GM23338 (cell line): ENCODE results near the gene LARP7.

ENCODE experiments used
- CREB1 ChIP-seq: fragments of 250-450 bp; sonication (Bioruptor Pico); IDR thresholded peaks from 2 replicates; pipeline ENCODE4 v1.5.0; 2020; ENCODE audit warnings: low read depth, mild to moderate bottlenecking, moderate library complexity
- CTCF ChIP-seq, 2 experiments: fragments of 200-600 bp in 1 of 2; sonication (generic) in 1 of 2; conservative IDR thresholded peaks; 2 replicates each; pipeline versions ENCODE4 v1.5.1 to v1.6.1; 2016 to 2017; ENCODE audit warnings: antibody characterized with exemption in 2 of 2, low read depth in 2 of 2, mild to moderate bottlenecking in 2 of 2, moderate library complexity in 1 of 2
- ETS1 ChIP-seq: IDR thresholded peaks from 2 replicates; pipeline ENCODE4 v1.6.1; 2016; ENCODE audit warnings: antibody characterized with exemption
- EZH2 ChIP-seq: fragments of 200-600 bp; sonication (generic); IDR thresholded peaks from one replicate; pipeline ENCODE4 v1.8.0; 2017; ENCODE audit warnings: antibody characterized with exemption, mild to moderate bottlenecking, low read depth; ENCODE audit not compliant: unreplicated experiment
- EZH2phosphoT487 ChIP-seq: fragments of 200-600 bp; sonication (generic); IDR thresholded peaks from one replicate; pipeline ENCODE4 v1.8.1; 2018; ENCODE audit warnings: antibody characterized with exemption; ENCODE audit not compliant: unreplicated experiment
- JUNB ChIP-seq: IDR thresholded peaks from one replicate; pipeline ENCODE4 v1.6.1; 2016; ENCODE audit warnings: antibody characterized with exemption; ENCODE audit not compliant: unreplicated experiment
- POLR2AphosphoS5 ChIP-seq: IDR thresholded peaks from 2 replicates; pipeline ENCODE4 v1.6.1; 2016; ENCODE audit warnings: antibody characterized with exemption, low read depth
- REST ChIP-seq: IDR thresholded peaks from one replicate; pipeline ENCODE4 v1.6.1; 2018; ENCODE audit warnings: antibody characterized with exemption; ENCODE audit not compliant: unreplicated experiment
- STAT1 ChIP-seq: IDR thresholded peaks from one replicate; pipeline ENCODE4 v1.6.1; 2016; ENCODE audit warnings: antibody characterized with exemption; ENCODE audit not compliant: unreplicated experiment
- ZNF114 ChIP-seq: fragments of 250-450 bp; sonication (Bioruptor Pico); IDR thresholded peaks from 2 replicates; pipeline ENCODE4 v1.5.0; 2020; ENCODE audit warnings: mild to moderate bottlenecking, moderate library complexity
- ZNF331 ChIP-seq: fragments of 250-450 bp; sonication (Bioruptor Pico); IDR thresholded peaks from 2 replicates; pipeline ENCODE4 v1.5.0; 2020; ENCODE audit warnings: low read depth, mild to moderate bottlenecking, moderate library complexity
- ZNF462 ChIP-seq: fragments of 250-450 bp; sonication (Bioruptor Pico); IDR thresholded peaks from 2 replicates; pipeline ENCODE4 v1.5.0; 2020; ENCODE audit warnings: mild to moderate bottlenecking, moderate library complexity

GRCh38 chr4:112668131-112668530 is 31.2 kb downstream of the LARP7 start:
- TF ChIP-seq REST (no peak), EZH2 (no peak), JUNB (no peak), CTCF (conservative IDR thresholded peaks at IDR 0.05; ENCODE audit: low read depth in 2 of 2) (no peak), CREB1 (CRISPR knock-in tag) (no peak), POLR2AphosphoS5 (no peak), ETS1 (no peak), STAT1 (no peak), EZH2phosphoT487 (no peak), ZNF114 (no peak), ZNF331 (CRISPR knock-in tag) (no peak), ZNF462 (CRISPR knock-in tag) (no peak)
